ENCODE data around the gene ASB10. TPM values are rescaled to one million over a fixed set of nuclear protein-coding genes. Genes with fewer than 3 reads are reported as not detected.

ASB10 gene
- total and polyA plus RNA-seq, 7 experiments from 2014 or later = not detected

DNA sequence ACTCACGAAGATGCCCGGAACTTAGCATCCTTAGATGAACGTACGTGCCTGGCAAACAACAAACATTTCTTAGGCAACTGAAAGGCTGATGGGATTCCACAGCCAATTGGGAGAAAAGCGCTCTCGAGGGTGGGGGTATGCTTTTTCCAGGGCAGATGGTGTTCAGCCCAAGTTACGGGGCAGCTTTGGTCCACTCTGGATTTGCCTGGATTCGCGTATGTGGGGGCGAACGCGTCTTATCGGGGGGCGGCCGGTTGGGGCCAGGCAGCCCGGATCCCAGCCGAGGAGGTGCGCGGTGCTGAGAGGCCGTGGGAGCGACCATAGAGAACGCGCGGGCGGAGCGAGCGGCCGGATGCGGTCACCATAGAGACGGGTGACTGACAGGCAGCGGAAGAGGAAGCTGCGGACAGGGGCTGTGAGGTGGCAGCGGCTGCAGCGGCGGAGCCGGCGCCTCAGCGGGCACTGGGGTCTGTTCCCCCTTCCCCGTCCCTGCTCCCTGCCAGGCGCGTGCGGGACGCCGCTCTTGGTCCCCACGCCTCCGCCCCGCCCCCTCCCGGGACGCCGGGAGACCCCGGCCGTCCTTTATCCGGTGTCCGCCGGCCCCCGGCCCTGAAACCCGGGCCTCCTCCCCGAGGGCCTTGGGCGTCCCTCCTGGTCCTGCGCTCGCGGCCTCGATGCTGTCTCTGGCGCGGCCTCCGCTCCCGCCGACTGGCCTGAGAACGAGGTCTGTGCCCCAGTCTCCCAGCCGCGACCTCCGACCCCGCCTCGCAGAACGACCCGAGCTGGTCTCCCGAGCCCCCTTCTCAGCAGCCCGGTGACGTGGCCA, 45.3 kb upstream of the ASB10 start, which contains the start of gene CHPF2:
Gene CHPF2, plus strand, starts transcription at position 393 of the 826 bp plus-strand sequence. CDS start 1,529 bp downstream, outside the sequence.
- intact Hi-C loops (cut with micrococcal nuclease) = loop anchor here (1.0 to 10.0 kb wide), 7 partner anchors 12 to 1608 kb away; partner anchors contain the start of gene ZNF467 (in 1 of the 2)
- peak; percentile 74 to 91 (median 84) for DNase-seq

DNA sequence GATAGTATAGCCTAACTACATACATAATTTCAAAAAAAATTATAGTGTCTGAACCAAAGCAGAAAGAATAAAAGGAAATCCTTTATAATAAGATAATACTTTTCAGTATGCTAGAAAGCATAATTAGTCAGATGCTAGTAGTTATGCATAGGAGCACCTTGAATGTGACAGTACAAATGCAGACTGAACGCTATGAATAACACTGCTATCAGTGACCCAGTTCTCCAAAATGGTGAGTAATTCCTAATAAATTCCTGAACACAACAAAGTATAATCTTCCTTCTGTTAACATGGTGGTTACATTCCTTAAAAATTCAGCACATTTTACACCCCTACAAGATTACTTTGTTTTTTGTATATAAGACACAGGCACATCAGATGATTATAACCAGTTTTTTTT, 44.0 kb upstream of the ASB10 start:
- ATAC-seq (no peak), DNase-seq (no peak)
- no peaks in the 10 kb centered on the region for H3K9me3 ChIP-seq (ENCODE audit: control insufficient read depth in 2 of 3, low read length in 3 of 3)
- H3K27ac ChIP-seq (ENCODE audit: low read depth, low read length) = no peak overlapping the region
- ChIA-PET POLR2A (interaction anchor here (2.0 kb wide), 1 partner anchor 13 kb away, joined by 10 read pairs; no protein-coding TSS in a partner anchor), CTCF (no interaction called here)
- H3K36me3 ChIP-seq (ENCODE audit: control insufficient read depth in 2 of 3, insufficient read depth in 3 of 3, low read length in 3 of 3) = peaks cover 0 to 16% (median 0%) of the 10 kb centered on the region in 3 experiments
- Mint-ChIP-seq H3K4me3 (peak overlapping the region in 9 of 10 donors; percentile 17 to 99 (median 97)), H3K27ac (peak overlapping the region in 3 of 9 donors; percentile 33 to 97 (median 87)), H3K27me3 (peaks cover 0 to 6% (median 0%) of the 10 kb centered on the region in 5 donors), H3K36me3 (peaks cover 0 to 5% (median 0%) of the 10 kb centered on the region in 5 donors), H3K4me1 (peaks cover 36 to 57% (median 47%) of the 10 kb centered on the region in 7 donors), H3K9me3 (no peaks in the 10 kb centered on the region)
- H3K4me3 ChIP-seq (ENCODE audit: low read length) = no peak overlapping the region
- peaks cover 23 to 26% of the 10 kb centered on the region in 2 donors for H3K4me1 ChIP-seq (ENCODE audit: control insufficient read depth in 2 of 2, insufficient read depth in 2 of 2, low read length in 2 of 2)
- intact Hi-C loops (cut with micrococcal nuclease) = loop anchor here (5.0 to 10.0 kb wide), 4 partner anchors 71 to 1456 kb away; partner anchors contain the start of gene ZNF467 (in 1 of the 2)
- no peaks in the 10 kb centered on the region for H3K27me3 ChIP-seq (ENCODE audit: control insufficient read depth in 2 of 2, insufficient read depth in 2 of 2, low read length in 2 of 2)

More for the DNA sequence above, 45.3 kb upstream of the ASB10 start, which contains the start of gene CHPF2:
- Histone ChIP-seq H3K4me3 (ENCODE audit: low read length) (peak within 1 kb of the TSS; percentile 90), H3K36me3 (ENCODE audit: control insufficient read depth in 2 of 3, insufficient read depth in 3 of 3, low read length in 3 of 3) (peaks cover 3 to 28% (median 5%) of the 10 kb centered on the region in 3 experiments), H3K4me1 (ENCODE audit: control insufficient read depth in 2 of 2, insufficient read depth in 2 of 2, low read length in 2 of 2) (peaks cover 19 to 23% of the 10 kb centered on the region in 2 donors), H3K27ac (ENCODE audit: low read depth, low read length) (peak within 1 kb of the TSS; percentile 85), H3K9me3 (ENCODE audit: control insufficient read depth in 2 of 3, low read length in 3 of 3) (no peaks in the 10 kb centered on the region), H3K27me3 (ENCODE audit: control insufficient read depth in 2 of 2, insufficient read depth in 2 of 2, low read length in 2 of 2) (no peaks in the 10 kb centered on the region)
- Mint-ChIP-seq H3K27me3 (peaks cover 0 to 6% (median 0%) of the 10 kb centered on the region in 5 donors), H3K9me3 (no peaks in the 10 kb centered on the region), H3K4me3 (peak within 1 kb of the TSS; percentile 93 to 100 (median 98)), H3K27ac (peak within 1 kb of the TSS; percentile 87 to 99 (median 98)), H3K4me1 (peaks cover 30 to 45% (median 39%) of the 10 kb centered on the region in 7 donors), H3K36me3 (peaks cover 3 to 13% (median 5%) of the 10 kb centered on the region in 5 donors)
- ChIA-PET POLR2A (interaction anchor here (0.6 to 2.0 kb wide), 4 partner anchors 12 to 214 kb away, joined by 4 to 10 read pairs (median 4); no protein-coding TSS in a partner anchor), CTCF (interaction anchor here (0.5 kb wide), 1 partner anchor 211 kb away, joined by 3 read pairs; no protein-coding TSS in a partner anchor)
- peak; percentile 94 for ATAC-seq

DNA sequence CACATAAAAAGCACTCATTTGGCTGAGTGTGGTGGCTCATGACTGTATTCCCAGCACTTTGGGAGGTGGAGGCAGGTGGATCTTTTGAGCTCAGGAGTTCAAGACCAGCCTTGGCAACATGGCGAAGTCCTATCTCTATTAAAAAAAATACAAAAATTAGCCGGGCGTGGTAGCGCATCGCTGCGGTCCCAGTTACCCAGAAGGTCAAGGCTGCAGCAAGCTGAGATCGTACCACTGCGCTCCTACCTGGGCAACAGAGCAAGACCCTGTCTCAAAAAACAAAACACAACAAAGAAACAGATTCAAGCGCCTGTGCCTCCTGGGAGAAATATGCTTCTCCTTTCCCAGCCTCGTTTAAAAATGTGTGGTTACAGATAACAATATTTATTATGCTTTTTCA, 42.2 kb upstream of the ASB10 start:
- Mint-ChIP-seq H3K4me1 (peaks cover 42 to 67% (median 57%) of the 10 kb centered on the region in 7 donors), H3K27me3 (peaks cover 0 to 6% (median 0%) of the 10 kb centered on the region in 5 donors), H3K36me3 (peaks cover 5 to 14% (median 9%) of the 10 kb centered on the region in 5 donors), H3K27ac (no peak overlapping the region), H3K9me3 (no peaks in the 10 kb centered on the region), H3K4me3 (peak overlapping the region in 1 of 10 donors; percentile 13)
- Histone ChIP-seq H3K4me3 (ENCODE audit: low read length) (no peak overlapping the region), H3K9me3 (ENCODE audit: control insufficient read depth in 2 of 3, low read length in 3 of 3) (no peaks in the 10 kb centered on the region), H3K4me1 (ENCODE audit: control insufficient read depth in 2 of 2, insufficient read depth in 2 of 2, low read length in 2 of 2) (peaks cover 26 to 38% of the 10 kb centered on the region in 2 donors), H3K27ac (ENCODE audit: low read depth, low read length) (no peak overlapping the region), H3K36me3 (ENCODE audit: control insufficient read depth in 2 of 3, insufficient read depth in 3 of 3, low read length in 3 of 3) (peaks cover 0 to 14% (median 0%) of the 10 kb centered on the region in 3 experiments), H3K27me3 (ENCODE audit: control insufficient read depth in 2 of 2, insufficient read depth in 2 of 2, low read length in 2 of 2) (no peaks in the 10 kb centered on the region)
- POLR2A ChIA-PET = interaction anchor here (0.6 to 0.7 kb wide), 2 partner anchors 18 to 855 kb away, joined by 3 to 4 read pairs; no protein-coding TSS in a partner anchor
- intact Hi-C loops (cut with micrococcal nuclease) = loop anchor here (5.0 to 10.0 kb wide), 5 partner anchors 217 to 1964 kb away; partner anchors contain the start of genes KMT2C (in 1 of the 2), RHEB (in 1 of the 2) and ZNF783 (in 1 of the 2)
- CTCF ChIA-PET = interaction anchor here (0.7 kb wide), 1 partner anchor 18 kb away, joined by 4 read pairs; no protein-coding TSS in a partner anchor
- no peak for ATAC-seq
- DNase-seq = no peak

DNA sequence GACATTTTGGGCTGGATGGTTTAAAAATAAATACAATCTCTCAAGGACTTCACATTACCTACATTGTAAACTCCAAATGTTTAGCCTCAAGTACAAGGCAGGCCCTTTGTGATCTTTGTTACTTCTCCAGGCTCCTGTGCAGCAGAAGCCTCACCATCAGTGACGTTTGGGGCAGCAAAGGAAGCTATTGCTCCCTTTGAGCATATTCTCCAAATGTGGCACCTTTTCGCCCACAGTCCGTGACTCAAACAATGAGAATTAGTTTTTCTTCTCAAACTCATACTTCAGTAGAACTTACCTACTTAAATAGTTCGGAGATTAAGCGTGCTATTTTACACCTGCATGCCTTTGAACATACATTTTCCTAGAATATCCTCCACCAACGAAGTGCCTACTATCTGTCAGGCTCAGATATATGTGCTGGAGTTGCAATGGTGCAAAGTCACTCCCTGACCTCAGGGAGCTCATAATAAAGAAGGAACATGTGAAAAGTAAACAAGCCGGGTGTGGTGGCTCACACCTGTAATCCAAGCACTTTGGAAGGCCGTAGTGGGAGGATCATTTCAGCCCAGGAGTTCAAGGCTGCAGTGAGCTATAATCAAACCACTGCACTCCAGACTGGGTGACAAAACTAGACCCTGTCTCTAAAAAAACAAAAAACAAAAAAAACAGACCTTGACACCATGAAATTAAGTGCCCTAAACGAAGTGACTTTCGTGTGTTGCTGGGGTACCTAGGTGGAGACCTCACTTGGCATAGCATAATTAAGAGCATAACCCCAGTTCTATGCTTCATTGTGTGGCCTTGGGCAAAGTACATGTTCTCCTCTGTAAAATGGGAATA, 41.2 kb upstream of the ASB10 start:
- H3K4me1 ChIP-seq (ENCODE audit: control insufficient read depth in 2 of 2, insufficient read depth in 2 of 2, low read length in 2 of 2) = peaks cover 16 to 28% of the 10 kb centered on the region in 2 donors
- peak overlapping the region; percentile 84 for H3K27ac ChIP-seq (ENCODE audit: low read depth, low read length)
- no peak for DNase-seq
- H3K4me3 ChIP-seq (ENCODE audit: low read length) = peak overlapping the region; percentile 91
- H3K27me3 ChIP-seq (ENCODE audit: control insufficient read depth in 2 of 2, insufficient read depth in 2 of 2, low read length in 2 of 2) = no peaks in the 10 kb centered on the region
- H3K9me3 Mint-ChIP-seq = no peaks in the 10 kb centered on the region
- ATAC-seq = no peak
- intact Hi-C loops (cut with micrococcal nuclease) = loop anchor here (5.0 to 10.0 kb wide), 5 partner anchors 216 to 1963 kb away; partner anchors contain the start of genes KMT2C (in 1 of the 2), RHEB (in 1 of the 2) and ZNF783 (in 1 of the 2)
- ChIA-PET POLR2A (interaction anchor here (1.2 to 2.2 kb wide), 3 partner anchors 15 to 112 kb away, joined by 5 to 10 read pairs (median 7); partner anchors contain the start of gene NUB1), CTCF (interaction anchor here (0.7 kb wide), 1 partner anchor 19 kb away, joined by 4 read pairs; no protein-coding TSS in a partner anchor)
- H3K4me1 Mint-ChIP-seq = peaks cover 35 to 61% (median 49%) of the 10 kb centered on the region in 7 donors
- peaks cover 6 to 21% (median 13%) of the 10 kb centered on the region in 5 donors for H3K36me3 Mint-ChIP-seq
- peak overlapping the region; percentile 68 to 97 (median 95) for H3K27ac Mint-ChIP-seq
- peak overlapping the region; percentile 90 to 99 (median 97) for H3K4me3 Mint-ChIP-seq
- peaks cover 0 to 24% (median 0%) of the 10 kb centered on the region in 3 experiments for H3K36me3 ChIP-seq (ENCODE audit: control insufficient read depth in 2 of 3, insufficient read depth in 3 of 3, low read length in 3 of 3)
- no peaks in the 10 kb centered on the region for H3K9me3 ChIP-seq (ENCODE audit: control insufficient read depth in 2 of 3, low read length in 3 of 3)
- peaks cover 0 to 6% (median 0%) of the 10 kb centered on the region in 5 donors for H3K27me3 Mint-ChIP-seq

DNA sequence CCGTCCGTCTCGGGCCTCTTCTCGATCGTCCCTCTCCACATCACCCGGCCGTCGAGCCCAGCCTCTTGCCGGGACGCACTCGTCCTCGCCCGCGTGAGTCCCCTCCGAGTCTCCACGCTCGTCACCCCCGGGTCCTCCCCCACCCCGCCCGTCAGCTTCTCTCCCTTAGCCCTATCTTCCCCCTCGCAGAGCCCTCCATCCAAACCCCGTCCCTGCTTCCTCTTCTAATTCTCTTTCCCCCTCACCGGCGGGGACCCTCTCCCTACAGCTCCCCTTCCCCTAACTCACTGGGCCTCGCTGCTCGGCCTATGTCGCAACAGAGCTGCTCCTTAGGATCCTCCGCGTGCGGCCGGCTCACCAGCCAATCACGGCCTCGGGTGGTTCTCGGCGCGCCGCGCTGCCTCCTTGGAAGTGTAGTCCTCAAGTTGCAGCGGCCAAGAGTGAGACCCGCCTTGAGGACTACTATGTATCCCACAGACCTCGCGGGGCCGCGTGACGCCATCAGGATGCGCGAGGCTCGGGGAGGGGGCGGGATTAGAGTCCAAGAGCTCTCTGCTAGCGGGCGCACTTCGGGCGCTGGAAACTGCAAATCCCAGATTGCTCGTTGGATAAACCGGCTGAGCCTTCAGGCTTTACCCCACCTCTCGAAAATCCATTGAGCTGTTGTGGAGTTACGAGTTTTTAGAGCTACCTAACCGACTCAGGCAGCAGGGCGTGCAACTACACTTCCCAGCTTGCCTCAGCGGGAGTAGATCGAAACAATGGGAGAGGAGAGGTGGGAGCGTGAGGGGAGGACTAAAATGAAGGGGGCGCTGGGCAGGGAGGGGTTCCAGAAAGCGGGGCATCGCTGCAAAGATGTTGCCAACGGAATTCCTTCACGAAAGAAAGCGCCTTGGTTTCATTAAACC, 40.1 kb upstream of the ASB10 start, which contains the start of gene ABCF2:
Gene ABCF2, minus strand, starts transcription at position 331 of the 908 bp plus-strand sequence. CDS start 747 bp downstream, outside the sequence.
- Mint-ChIP-seq H3K27me3 (peaks cover 0 to 6% (median 0%) of the 10 kb centered on the region in 5 donors), H3K4me3 (peak within 1 kb of the TSS; percentile 90 to 99 (median 97)), H3K27ac (peak within 1 kb of the TSS; percentile 68 to 97 (median 95)), H3K9me3 (no peaks in the 10 kb centered on the region), H3K36me3 (peaks cover 9 to 32% (median 11%) of the 10 kb centered on the region in 5 donors), H3K4me1 (peaks cover 31 to 55% (median 47%) of the 10 kb centered on the region in 7 donors)
- intact Hi-C loops (cut with micrococcal nuclease) = loop anchor here (1.0 to 10.0 kb wide), 21 partner anchors 16 to 1962 kb away; partner anchors contain the start of genes ABCB8 (in 2 of the 2), NUB1 (in 2 of the 2), RHEB (in 2 of the 2) and ZNF862 (in 2 of the 2)
- DNase-seq = peak; percentile 91 to 98 (median 97)
- ChIA-PET CTCF (no interaction called here), POLR2A (interaction anchor here (0.6 to 2.2 kb wide), 7 partner anchors 13 to 849 kb away, joined by 3 to 10 read pairs (median 4); partner anchors contain the start of gene NUB1)
- peak within 1 kb of the TSS; percentile 84 for H3K27ac ChIP-seq (ENCODE audit: low read depth, low read length)
- peak within 1 kb of the TSS; percentile 91 for H3K4me3 ChIP-seq (ENCODE audit: low read length)
- H3K36me3 ChIP-seq (ENCODE audit: control insufficient read depth in 2 of 3, insufficient read depth in 3 of 3, low read length in 3 of 3) = peaks cover 5 to 31% (median 9%) of the 10 kb centered on the region in 3 experiments
- peak; percentile 99 for ATAC-seq
- H3K27me3 ChIP-seq (ENCODE audit: control insufficient read depth in 2 of 2, insufficient read depth in 2 of 2, low read length in 2 of 2) = no peaks in the 10 kb centered on the region
- no peaks in the 10 kb centered on the region for H3K9me3 ChIP-seq (ENCODE audit: control insufficient read depth in 2 of 3, low read length in 3 of 3)
- H3K4me1 ChIP-seq (ENCODE audit: control insufficient read depth in 2 of 2, insufficient read depth in 2 of 2, low read length in 2 of 2) = peaks cover 16 to 25% of the 10 kb centered on the region in 2 donors

Measured in naive thymus-derived CD4-positive, alpha-beta T cell (primary cell).